ENCODE results near the gene RGS16.
"Not testable (repeated sequence)": the region's sequence is repeated elsewhere in the genome, so short reads cannot be mapped to it uniquely, and the experiment has no call there.

Gene RGS16

GRCh38 chr1:182604175-182605164 lies at the start of gene RGS16:
Gene RGS16 (minus strand): TSS chr1:182604389. CDS start chr1:182604259, 130 bp downstream.
- peak; percentile 91 to 95 for DNase-seq

- no peak for DNase-seq
Observed at GRCh38 chr1:182653986-182654385, 49.8 kb upstream of the RGS16 start.

GRCh38 chr1:182652933-182653332 lies 48.7 kb upstream of the RGS16 start:
- no peak for DNase-seq

- DNase-seq: no peak
Observed at GRCh38 chr1:182651339-182651724, 47.1 kb upstream of the RGS16 start.

GRCh38 chr1:182650678-182651338 lies 46.6 kb upstream of the RGS16 start:
- no peak for DNase-seq

GRCh38 chr1:182649041-182649440 lies 44.9 kb upstream of the RGS16 start:
- DNase-seq: no peak

- DNase-seq: no peak
Observed at GRCh38 chr1:182646739-182647138, 42.5 kb upstream of the RGS16 start.

- DNase-seq: no peak
Observed at GRCh38 chr1:182644886-182645285, 40.7 kb upstream of the RGS16 start.

- DNase-seq: no peak
Observed at GRCh38 chr1:182643699-182644098, 39.5 kb upstream of the RGS16 start.

- DNase-seq: no peak
Observed at GRCh38 chr1:182642461-182642860, 38.3 kb upstream of the RGS16 start.

GRCh38 chr1:182641561-182641960 lies 37.4 kb upstream of the RGS16 start:
- no peak for DNase-seq

GRCh38 chr1:182639330-182639729 lies 35.1 kb upstream of the RGS16 start:
- DNase-seq: no peak

- DNase-seq: no peak
Observed at GRCh38 chr1:182637769-182638168, 33.6 kb upstream of the RGS16 start.

GRCh38 chr1:182635871-182636270 lies 31.7 kb upstream of the RGS16 start:
- no peak for DNase-seq

- DNase-seq: no peak
Observed at GRCh38 chr1:182634306-182635072, 30.3 kb upstream of the RGS16 start.

- no peak for DNase-seq
Observed at GRCh38 chr1:182633657-182634281, 29.6 kb upstream of the RGS16 start.

GRCh38 chr1:182633031-182633430 lies 28.8 kb upstream of the RGS16 start:
- DNase-seq: no peak

- DNase-seq: not testable (repeated sequence)
Observed at GRCh38 chr1:182632441-182632857, 28.3 kb upstream of the RGS16 start.

GRCh38 chr1:182631954-182632353 lies 27.8 kb upstream of the RGS16 start:
- DNase-seq: no peak

- no peak for DNase-seq
Observed at GRCh38 chr1:182631053-182631677, 27.0 kb upstream of the RGS16 start.

GRCh38 chr1:182630586-182630985 lies 26.4 kb upstream of the RGS16 start:
- DNase-seq: no peak

GRCh38 chr1:182629499-182630096 lies 25.4 kb upstream of the RGS16 start:
- DNase-seq: peak; percentile 50 to 55

Data from stimulated activated CD4-positive, alpha-beta T cell treated with anti-CD3 and anti-CD28 coated beads, Interleukin-2, amount 100 ng/mL, for 48 hours (primary cell).